IMR-90 (cell line): Measurements from ENCODE around the gene CIAO3. TPM values are rescaled to one million over a fixed set of nuclear protein-coding genes. Genes with fewer than 3 reads are reported as not detected.

Experiments
- ATAC-seq: fragments of 200-7000 bp; cut with Tn5 transposase; 2 replicates; pipeline ENCODE4 v1.9.1; 2020; ENCODE audit warnings: low read depth, mild to moderate bottlenecking, moderate library complexity
- BruUV-seq: library from RNA; stranded (reverse); fragments of 400-500 nt; replicated peaks from 2 replicates; lab custom pipeline; 2021; lab: Mats Ljungman, UMichigan
- CTCF ChIA-PET: fragments of 300-600 bp; formaldehyde crosslinking; extraction: SDS; loops from one replicate; lab custom pipeline; 2021; ENCODE audit warnings: antibody characterized with exemption; lab: Yijun Ruan, JAX
- POLR2A ChIA-PET: fragments of 300-600 bp; sonication (Branson Sonifier 250); formaldehyde crosslinking; loops from one replicate; lab custom pipeline; 2022; ENCODE audit warnings: antibody characterized with exemption; ENCODE audit not compliant: unreplicated experiment; lab: Charles Lee
- DNase-seq: peaks from one replicate; pipeline ENCODE4 v3.0.0; 2013
- H2AFZ ChIP-seq: replicated peaks from 2 replicates; pipeline ENCODE3; 2013; ENCODE audit warnings: low read length, mild to moderate bottlenecking; ENCODE audit not compliant: poor library complexity
- H2AK5ac ChIP-seq: 2 replicates; pipeline ENCODE4 v1.6.1; 2013; ENCODE audit warnings: low read depth, low read length, inconsistent platforms
- H2AK9ac ChIP-seq: replicated peaks from 2 replicates; pipeline ENCODE3; 2013; ENCODE audit warnings: mild to moderate bottlenecking, low read depth, low read length, moderate library complexity; ENCODE audit not compliant: poor library complexity
- H2BK120ac ChIP-seq: 2 replicates; pipeline ENCODE4 v1.6.1; 2013; ENCODE audit warnings: low read depth, low read length, inconsistent platforms
- H2BK15ac ChIP-seq: 3 replicates; pipeline ENCODE4 v1.6.1; 2013; ENCODE audit warnings: low read depth, low read length, inconsistent platforms
- H2BK20ac ChIP-seq: 2 replicates; pipeline ENCODE4 v1.6.1; 2013; ENCODE audit warnings: low read depth, mild to moderate bottlenecking, inconsistent platforms, low read length, moderate library complexity
- H2BK5ac ChIP-seq: 2 replicates; pipeline ENCODE4 v1.6.1; 2013; ENCODE audit warnings: mild to moderate bottlenecking, low read depth, low read length, inconsistent platforms; ENCODE audit not compliant: poor library complexity, severe bottlenecking
- H3K14ac ChIP-seq: replicated peaks from 2 replicates; pipeline ENCODE4 v1.6.1; 2013; ENCODE audit warnings: low read depth, low read length, inconsistent platforms
- H3K18ac ChIP-seq: 2 replicates; pipeline ENCODE4 v1.6.1; 2013; ENCODE audit warnings: low read depth, low read length, control low read depth
- H3K23ac ChIP-seq: 2 replicates; pipeline ENCODE4 v1.6.1; 2013; ENCODE audit warnings: low read depth, low read length, inconsistent platforms
- H3K27ac ChIP-seq: 2 replicates; pipeline ENCODE4 v1.5.1; 2013; ENCODE audit warnings: mild to moderate bottlenecking, control low read depth, low read length; ENCODE audit not compliant: insufficient read depth
- H3K27me3 ChIP-seq: 2 replicates; pipeline ENCODE4 v1.6.1; 2013; ENCODE audit warnings: low read length; ENCODE audit not compliant: control insufficient read depth, insufficient read depth
- H3K36me3 ChIP-seq: 2 replicates; pipeline ENCODE4 v1.6.1; 2013; ENCODE audit warnings: low read length, mixed read lengths; ENCODE audit not compliant: control insufficient read depth, insufficient read depth
- H3K4ac ChIP-seq: 2 replicates; pipeline ENCODE4 v1.6.1; 2013; ENCODE audit warnings: low read depth, low read length, inconsistent platforms
- H3K4me1 ChIP-seq: 2 replicates; pipeline ENCODE4 v1.6.1; 2013; ENCODE audit warnings: low read length, mixed read lengths; ENCODE audit not compliant: control insufficient read depth, insufficient read depth
- H3K4me2 ChIP-seq: 2 replicates; pipeline ENCODE4 v1.6.1; 2013; ENCODE audit warnings: low read depth, mild to moderate bottlenecking, control low read depth, low read length, moderate library complexity
- H3K4me3 ChIP-seq: 2 replicates; pipeline ENCODE4 v1.5.1; 2013; ENCODE audit warnings: low read depth, mild to moderate bottlenecking, control low read depth, low read length, moderate library complexity; ENCODE audit not compliant: insufficient read depth
- H3K56ac ChIP-seq: 2 replicates; pipeline ENCODE4 v1.6.1; 2013; ENCODE audit warnings: low read length, inconsistent platforms; ENCODE audit not compliant: insufficient read depth; ENCODE audit errors: extremely low read depth
- H3K79me1 ChIP-seq, 2 experiments: 2 replicates each; pipeline ENCODE4 v1.6.1; 2013; ENCODE audit warnings: low read length in 2 of 2, inconsistent platforms in 1 of 2, low read depth in 1 of 2
- H3K9ac ChIP-seq: 2 replicates; pipeline ENCODE4 v1.6.1; 2013; ENCODE audit warnings: low read depth, low read length, control low read depth
- H3K9me1 ChIP-seq: 2 replicates; pipeline ENCODE4 v1.6.1; 2013; ENCODE audit warnings: low read length, inconsistent platforms; ENCODE audit not compliant: insufficient read depth
- H3K9me3 ChIP-seq: 2 replicates; pipeline ENCODE4 v1.6.1; 2013; ENCODE audit warnings: low read length; ENCODE audit not compliant: control insufficient read depth, insufficient read depth
- H4K20me1 ChIP-seq: 2 replicates; pipeline ENCODE4 v1.6.1; 2013; ENCODE audit warnings: low read length, inconsistent platforms; ENCODE audit not compliant: insufficient read depth
- H4K5ac ChIP-seq: 2 replicates; pipeline ENCODE4 v1.6.1; 2013; ENCODE audit warnings: mild to moderate bottlenecking, low read depth, low read length, control low read depth
- H4K8ac ChIP-seq, 2 experiments: 2 replicates each; pipeline ENCODE4 v1.6.1; 2013; ENCODE audit warnings: low read depth in 2 of 2, low read length in 2 of 2, control low read depth in 1 of 2, inconsistent platforms in 1 of 2
- H4K91ac ChIP-seq: 2 replicates; pipeline ENCODE4 v1.6.1; 2013; ENCODE audit warnings: low read depth, low read length, inconsistent platforms; ENCODE audit not compliant: insufficient read depth
- BHLHE40 ChIP-seq: fragments of 150-350 bp; IDR thresholded peaks from 2 replicates; pipeline ENCODE4 v1.6.1; 2016; ENCODE audit warnings: mild to moderate bottlenecking, low read depth, low read length
- CEBPB ChIP-seq: IDR thresholded peaks from 2 replicates; pipeline ENCODE4 v1.6.1; 2012; ENCODE audit warnings: low read depth, low read length, improper control_type of control experiment
- MAFK ChIP-seq: IDR thresholded peaks from 2 replicates; pipeline ENCODE4 v1.6.1; 2012; ENCODE audit warnings: low read depth, low read length, improper control_type of control experiment
- MAZ ChIP-seq: IDR thresholded peaks from 2 replicates; pipeline ENCODE4 v1.6.1; 2012; ENCODE audit warnings: low read depth, mild to moderate bottlenecking, low read length, improper control_type of control experiment, moderate library complexity, borderline replicate concordance
- MXI1 ChIP-seq: IDR thresholded peaks from 2 replicates; pipeline ENCODE4 v1.6.1; 2012; ENCODE audit warnings: low read depth, mild to moderate bottlenecking, low read length, moderate library complexity, borderline replicate concordance
- NFE2L2 ChIP-seq: fragments of 150-350 bp; IDR thresholded peaks from 2 replicates; pipeline ENCODE4 v1.6.1; 2016; ENCODE audit warnings: low read depth, mild to moderate bottlenecking, low read length
- RAD21 ChIP-seq: IDR thresholded peaks from 2 replicates; pipeline ENCODE4 v1.6.1; 2012; ENCODE audit warnings: low read length, improper control_type of control experiment
- RFX5 ChIP-seq: IDR thresholded peaks from 2 replicates; pipeline ENCODE4 v1.8.0; 2012; ENCODE audit warnings: low read depth, mild to moderate bottlenecking, low read length, moderate library complexity
- SMC3 ChIP-seq: fragments of 150-350 bp; IDR thresholded peaks from 2 replicates; pipeline ENCODE4 v1.6.1; 2016; ENCODE audit warnings: low read depth, mild to moderate bottlenecking, antibody characterized with exemption, low read length, moderate library complexity
- WGBS, 2 experiments: methylation state at CpG; one replicate each; pipeline versions ENCODE4 v1.1.5 to v1.1.7; 2013; ENCODE audit warnings: missing lambda C conversion rate in 2 of 2; ENCODE audit not compliant: insufficient read length in 1 of 2; ENCODE audit errors: extremely low coverage in 2 of 2; 5-methylcytosine and 5-hydroxymethylcytosine counted together
- dilution Hi-C: fragments of 300-500 bp; cut with HindIII; formaldehyde crosslinking; loops from one replicate; pipeline ENCODE4 v1.14.3; 2018; ENCODE audit warnings: low sequenced_read_pairs; ENCODE audit not compliant: unreplicated experiment
- in situ Hi-C: fragments of 300-500 bp; cut with MboI; formaldehyde crosslinking; loops from 3 replicates; pipeline ENCODE4 v1.14.3; 2019; ENCODE audit warnings: low sequenced_read_pairs, inconsistent platforms, mixed read lengths
- intact Hi-C: fragments of 100-400 bp; cut with micrococcal nuclease; formaldehyde crosslinking; loops from 2 replicates; pipeline ENCODE4 v1.10.0; 2022
- polyA plus RNA-seq, 3 experiments: library from polyadenylated mRNA; depleted of rRNA; stranded (reverse); fragments of >200 nt; gene quantifications; 2 replicates each; pipeline ENCODE4 v1.2.3, GENCODE V29; 2012; ENCODE audit warnings: low replicate concordance in 1 of 3
- total RNA-seq: library from RNA; depleted of rRNA; stranded (reverse); fragments of >200 nt; gene quantifications from 2 replicates; pipeline ENCODE4 v1.2.3, GENCODE V29; 2012
- TF ChIP-seq, protein P1 (sequence below): fragments of 150-350 bp; IDR thresholded peaks from 2 replicates; pipeline ENCODE4 v1.6.1; 2017; ENCODE audit warnings: mild to moderate bottlenecking, antibody characterized with exemption, low read length, low read depth
- TF ChIP-seq, protein P2 (sequence below): conservative IDR thresholded peaks from 2 replicates; pipeline ENCODE4 v1.5.1; 2012; ENCODE audit warnings: mild to moderate bottlenecking, low read depth, low read length, improper control_type of control experiment
- TF ChIP-seq, protein P3 (sequence below): fragments of 150-350 bp; IDR thresholded peaks from 2 replicates; pipeline ENCODE4 v1.6.1; 2016; ENCODE audit warnings: low read depth, mild to moderate bottlenecking, low read length, moderate library complexity, borderline replicate concordance

The CIAO3 gene
- total and polyA plus RNA-seq, 2 of the 4 experiments (the other 2 are of a cell fraction) = 17.0 to 20.2 TPM

DNA sequence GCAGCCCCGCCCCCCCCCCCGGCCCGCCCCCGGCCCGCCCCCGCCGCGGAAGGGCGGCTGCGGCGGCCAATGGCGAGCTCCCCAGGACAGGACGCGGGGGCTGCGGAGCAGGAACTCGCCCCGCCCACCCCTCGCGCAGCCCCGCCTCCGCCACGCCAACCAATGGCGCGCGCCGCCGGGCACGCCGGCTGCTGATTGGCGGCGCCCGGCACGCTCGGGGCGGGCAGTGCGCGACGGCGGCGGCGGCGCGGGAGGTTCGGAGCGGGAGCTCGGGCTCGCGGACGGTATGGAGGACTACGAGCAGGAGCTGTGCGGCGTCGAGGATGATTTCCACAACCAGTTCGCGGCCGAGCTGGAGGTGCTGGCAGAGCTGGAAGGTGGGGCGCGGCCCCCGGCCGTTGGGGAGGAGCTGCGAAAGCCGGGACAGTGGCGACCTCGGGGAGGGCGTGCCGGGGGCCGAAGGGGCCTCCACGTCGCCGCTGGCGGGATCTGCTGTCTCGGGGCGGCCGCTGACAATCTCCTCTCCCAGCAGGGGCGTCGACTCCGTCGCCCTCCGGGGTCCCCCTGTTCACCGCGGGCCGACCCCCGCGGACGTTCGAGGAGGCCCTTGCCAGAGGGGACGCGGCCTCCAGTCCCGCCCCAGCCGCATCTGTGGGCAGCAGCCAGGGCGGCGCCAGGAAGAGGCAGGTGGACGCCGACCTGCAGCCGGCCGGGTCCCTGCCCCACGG is 47.8 kb upstream of the CIAO3 start, which contains the start of gene CHTF18:
CHTF18 (plus strand) TSS at position 222 of the 728 bp plus-strand sequence; CDS start at position 287, 65 bp downstream.
- Histone ChIP-seq H3K4ac (peak within 1 kb of the TSS; percentile 61), H4K5ac (peak within 1 kb of the TSS; percentile 4; the same call in 1 of the 2 replicates), H2BK5ac (peak within 1 kb of the TSS; percentile 72), H4K8ac (peak within 1 kb of the TSS in 1 of 2 experiments; percentile 53; a peak in 1 of 4 replicates), H3K23ac (no peak within 1 kb of the TSS), H3K27me3 (no peaks in the 10 kb centered on the region), H2BK20ac (no peak within 1 kb of the TSS), H3K4me1 (peaks cover 13% of the 10 kb centered on the region; the same call in 1 of the 2 replicates), H3K56ac (0 out of 2 replicates have a peak within 1 kb of the TSS, but pooled peaks have one; percentile 41), H3K14ac (peak within 1 kb of the TSS; percentile 45), H3K36me3 (peaks cover 17% of the 10 kb centered on the region), H2AK9ac (peak within 1 kb of the TSS; percentile 99), H3K4me2 (peak within 1 kb of the TSS; percentile 97), H3K9me3 (no peaks in the 10 kb centered on the region), H2AK5ac (peak within 1 kb of the TSS; percentile 13), H4K20me1 (peaks cover 25% of the 10 kb centered on the region), H3K9ac (peak within 1 kb of the TSS; percentile 91), H3K18ac (no peak within 1 kb of the TSS), H2BK120ac (no peak within 1 kb of the TSS), H4K91ac (no peak within 1 kb of the TSS), H3K4me3 (peak within 1 kb of the TSS; percentile 99), H2AFZ (peak within 1 kb of the TSS; percentile 93), H3K9me1 (no peaks in the 10 kb centered on the region), H2BK15ac (no peak within 1 kb of the TSS), H3K27ac (peak within 1 kb of the TSS; percentile 67), H3K79me1 (peaks cover 4 to 35% of the 10 kb centered on the region in 2 experiments; a peak in 2 of 4 replicates)
- peak; percentile 96 for ATAC-seq
- ChIA-PET POLR2A (interaction anchor here (0.6 kb wide), 1 partner anchor 102 kb away, joined by 4 read pairs; no protein-coding TSS in a partner anchor), CTCF (no interaction called here)
- dilution Hi-C loops = no loop called here
- peak; percentile 86 for DNase-seq
- no TSS peak for BruUV-seq
- in situ Hi-C loops = loop anchor here (5.0 kb wide), 1 partner anchor 76 kb away; no protein-coding TSS in a partner anchor
- WGBS, 2 experiments = 0% methylated on average over 64 of the region's 97 CpGs; no CpG with 5 or more reads in 1 of the 2 experiments
- intact Hi-C loops = loop anchor here (2.0 to 5.0 kb wide), 3 partner anchors 46 to 76 kb away; partner anchors contain the start of genes CCDC78, CIAO3 and HAGHL
- TF ChIP-seq SMC3 = no peak
- TF ChIP-seq, protein P1, sequence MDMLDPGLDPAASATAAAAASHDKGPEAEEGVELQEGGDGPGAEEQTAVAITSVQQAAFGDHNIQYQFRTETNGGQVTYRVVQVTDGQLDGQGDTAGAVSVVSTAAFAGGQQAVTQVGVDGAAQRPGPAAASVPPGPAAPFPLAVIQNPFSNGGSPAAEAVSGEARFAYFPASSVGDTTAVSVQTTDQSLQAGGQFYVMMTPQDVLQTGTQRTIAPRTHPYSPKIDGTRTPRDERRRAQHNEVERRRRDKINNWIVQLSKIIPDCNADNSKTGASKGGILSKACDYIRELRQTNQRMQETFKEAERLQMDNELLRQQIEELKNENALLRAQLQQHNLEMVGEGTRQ = peak; percentile 73
- no peak for TF ChIP-seq RFX5
- TF ChIP-seq RAD21 = no peak
- TF ChIP-seq, protein P2, sequence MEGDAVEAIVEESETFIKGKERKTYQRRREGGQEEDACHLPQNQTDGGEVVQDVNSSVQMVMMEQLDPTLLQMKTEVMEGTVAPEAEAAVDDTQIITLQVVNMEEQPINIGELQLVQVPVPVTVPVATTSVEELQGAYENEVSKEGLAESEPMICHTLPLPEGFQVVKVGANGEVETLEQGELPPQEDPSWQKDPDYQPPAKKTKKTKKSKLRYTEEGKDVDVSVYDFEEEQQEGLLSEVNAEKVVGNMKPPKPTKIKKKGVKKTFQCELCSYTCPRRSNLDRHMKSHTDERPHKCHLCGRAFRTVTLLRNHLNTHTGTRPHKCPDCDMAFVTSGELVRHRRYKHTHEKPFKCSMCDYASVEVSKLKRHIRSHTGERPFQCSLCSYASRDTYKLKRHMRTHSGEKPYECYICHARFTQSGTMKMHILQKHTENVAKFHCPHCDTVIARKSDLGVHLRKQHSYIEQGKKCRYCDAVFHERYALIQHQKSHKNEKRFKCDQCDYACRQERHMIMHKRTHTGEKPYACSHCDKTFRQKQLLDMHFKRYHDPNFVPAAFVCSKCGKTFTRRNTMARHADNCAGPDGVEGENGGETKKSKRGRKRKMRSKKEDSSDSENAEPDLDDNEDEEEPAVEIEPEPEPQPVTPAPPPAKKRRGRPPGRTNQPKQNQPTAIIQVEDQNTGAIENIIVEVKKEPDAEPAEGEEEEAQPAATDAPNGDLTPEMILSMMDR = no peak
- TF ChIP-seq MAZ = peak; percentile 48; the same call in 1 of the 2 replicates
- no peak for TF ChIP-seq MAFK
- TF ChIP-seq MXI1 = peak; percentile 86
- TF ChIP-seq BHLHE40 = peak; percentile 80
- no peak for TF ChIP-seq NFE2L2
- no peak for TF ChIP-seq CEBPB
- TF ChIP-seq, protein P3, sequence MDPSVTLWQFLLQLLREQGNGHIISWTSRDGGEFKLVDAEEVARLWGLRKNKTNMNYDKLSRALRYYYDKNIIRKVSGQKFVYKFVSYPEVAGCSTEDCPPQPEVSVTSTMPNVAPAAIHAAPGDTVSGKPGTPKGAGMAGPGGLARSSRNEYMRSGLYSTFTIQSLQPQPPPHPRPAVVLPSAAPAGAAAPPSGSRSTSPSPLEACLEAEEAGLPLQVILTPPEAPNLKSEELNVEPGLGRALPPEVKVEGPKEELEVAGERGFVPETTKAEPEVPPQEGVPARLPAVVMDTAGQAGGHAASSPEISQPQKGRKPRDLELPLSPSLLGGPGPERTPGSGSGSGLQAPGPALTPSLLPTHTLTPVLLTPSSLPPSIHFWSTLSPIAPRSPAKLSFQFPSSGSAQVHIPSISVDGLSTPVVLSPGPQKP = no peak
